SK-N-SH (cell line): ENCODE results near the gene SNED1. TPM values are rescaled to one million over a fixed set of nuclear protein-coding genes. Genes with fewer than 3 reads are reported as not detected.

Source experiments
- CTCF ChIA-PET: fragments of 300-600, 350-600 bp; formaldehyde crosslinking; extraction: SDS; loops from one replicate; lab custom pipeline; 2021; lab: Yijun Ruan, JAX
- POLR2A ChIA-PET: fragments of 350-600 bp; sonication (Branson Sonifier 250); formaldehyde crosslinking; extraction: SDS; loops from one replicate; lab custom pipeline; 2020; ENCODE audit warnings: antibody characterized with exemption, inconsistent platforms; lab: Yijun Ruan, JAX
- DNase-seq: peaks from one replicate; pipeline ENCODE4 v3.0.0; 2012
- H2AFZ ChIP-seq: fragments of 200-600 bp; sonication (generic); 2 replicates; pipeline ENCODE4 v1.8.1; 2016; ENCODE audit warnings: antibody characterized with exemption, mild to moderate bottlenecking, low read depth
- H3F3A ChIP-seq: fragments of 200-600 bp; sonication (generic); replicated peaks from 2 replicates; pipeline ENCODE3; 2016; ENCODE audit warnings: antibody characterized with exemption, mild to moderate bottlenecking; ENCODE audit not compliant: insufficient read depth
- H3K27ac ChIP-seq, 2 experiments: fragments of 200-500 bp in 1 of 2; fragments of 200-600 bp in 1 of 2; sonication (Bioruptor generic) in 1 of 2; sonication (generic), shearing (Covaris generic) in 1 of 2; 2 replicates each; pipeline versions ENCODE4 v1.5.1 to v1.6.1; 2014 to 2016; ENCODE audit warnings: low read depth in 2 of 2, inconsistent platforms in 1 of 2, low read length in 1 of 2, mild to moderate bottlenecking in 1 of 2, mixed read lengths in 1 of 2
- H3K27me3 ChIP-seq: fragments of 200-600 bp; sonication (generic), shearing (Covaris generic); 2 replicates; pipeline ENCODE4 v1.6.1; 2016; ENCODE audit warnings: mixed run types; ENCODE audit not compliant: insufficient read depth
- H3K36me3 ChIP-seq, 2 experiments: fragments of 200-500 bp in 1 of 2; fragments of 200-600 bp in 1 of 2; sonication (Bioruptor generic) in 1 of 2; sonication (generic) in 1 of 2; replicated peaks in 1 of 2; 2 replicates each; pipeline versions ENCODE3 to v1.5.1; 2014 to 2016; ENCODE audit warnings: low read length in 1 of 2, mild to moderate bottlenecking in 1 of 2; ENCODE audit not compliant: insufficient read depth in 2 of 2, control insufficient read depth in 1 of 2
- H3K4me1 ChIP-seq, 2 experiments: fragments of 200-500 bp in 1 of 2; fragments of 200-600 bp in 1 of 2; sonication (Bioruptor generic) in 1 of 2; sonication (generic), shearing (Covaris generic) in 1 of 2; 2 replicates each; pipeline versions ENCODE4 v1.5.1 to v1.6.1; 2014 to 2016; ENCODE audit warnings: low read depth in 1 of 2, low read length in 1 of 2, mixed run types in 1 of 2; ENCODE audit not compliant: insufficient read depth in 2 of 2, control insufficient read depth in 1 of 2
- H3K4me2 ChIP-seq: fragments of 200-600 bp; sonication (generic), shearing (Covaris generic); 2 replicates; pipeline ENCODE4 v1.6.1; 2017; ENCODE audit warnings: mixed run types
- H3K4me3 ChIP-seq, 2 experiments: fragments of 200-500 bp in 1 of 2; fragments of 200-600 bp in 1 of 2; sonication (Bioruptor generic) in 1 of 2; sonication (generic), shearing (Covaris generic) in 1 of 2; 2 replicates each; pipeline versions ENCODE4 v1.5.1 to v1.8.1; 2014 to 2016; ENCODE audit warnings: low read depth in 2 of 2, inconsistent platforms in 1 of 2, low read length in 1 of 2, mild to moderate bottlenecking in 1 of 2, mixed read lengths in 1 of 2, moderate library complexity in 1 of 2
- H3K79me2 ChIP-seq: fragments of 200-600 bp; sonication (generic); 2 replicates; pipeline ENCODE4 v1.8.1; 2017; ENCODE audit warnings: mild to moderate bottlenecking; ENCODE audit not compliant: insufficient read depth
- H3K9ac ChIP-seq: fragments of 200-600 bp; sonication (generic); 2 replicates; pipeline ENCODE4 v1.6.1; 2017; ENCODE audit warnings: mixed run types
- H3K9me2 ChIP-seq: fragments of 200-600 bp; sonication (generic); 2 replicates; pipeline ENCODE4 v1.6.1; 2017; ENCODE audit warnings: mixed run types
- H3K9me3 ChIP-seq: fragments of 200-600 bp; sonication (generic); 2 replicates; pipeline ENCODE4 v1.6.1; 2017; ENCODE audit warnings: mixed run types, mild to moderate bottlenecking, moderate library complexity
- H4K20me1 ChIP-seq: fragments of 200-600 bp; sonication (generic); 2 replicates; pipeline ENCODE4 v1.6.1; 2017; ENCODE audit warnings: mild to moderate bottlenecking, mixed run types; ENCODE audit not compliant: insufficient read depth
- ELF1 ChIP-seq: IDR thresholded peaks from 2 replicates; pipeline ENCODE4 v1.4.0; 2012
- EZH2phosphoT487 ChIP-seq: fragments of 200-600 bp; sonication (generic); IDR thresholded peaks from 2 replicates; pipeline ENCODE4 v1.6.1; 2017; ENCODE audit warnings: low read depth, mixed run types, mild to moderate bottlenecking, antibody characterized with exemption, moderate library complexity, borderline replicate concordance
- FOSL2 ChIP-seq: IDR thresholded peaks from 2 replicates; pipeline ENCODE4 v1.4.0; 2012; ENCODE audit warnings: low read depth, mild to moderate bottlenecking, moderate library complexity, borderline replicate concordance
- FOXM1 ChIP-seq: IDR thresholded peaks from 2 replicates; pipeline ENCODE4 v1.4.0; 2012; ENCODE audit warnings: low read depth, mild to moderate bottlenecking
- GABPA ChIP-seq: IDR thresholded peaks from 2 replicates; pipeline ENCODE4 v1.4.0; 2012; ENCODE audit warnings: low read depth, mild to moderate bottlenecking
- GATA2 ChIP-seq: sonication (generic); formaldehyde crosslinking; IDR thresholded peaks from 2 replicates; pipeline ENCODE4 v1.5.0; 2020; ENCODE audit warnings: mild to moderate bottlenecking, missing genetic modification reagents
- JUND ChIP-seq: IDR thresholded peaks from 2 replicates; pipeline ENCODE4 v1.4.0; 2012
- MEF2A ChIP-seq: IDR thresholded peaks from 2 replicates; pipeline ENCODE4 v1.4.0; 2012; ENCODE audit warnings: low read depth, borderline replicate concordance
- NRF1 ChIP-seq: IDR thresholded peaks from 2 replicates; pipeline ENCODE4 v1.6.1; 2012; ENCODE audit warnings: low read depth, mild to moderate bottlenecking, low read length
- POLR2AphosphoS5 ChIP-seq: IDR thresholded peaks from 2 replicates; pipeline ENCODE4 v1.6.1; 2012; ENCODE audit warnings: low read depth, low read length
- RAD21 ChIP-seq: IDR thresholded peaks from 2 replicates; pipeline ENCODE4 v1.6.1; 2012; ENCODE audit warnings: mild to moderate bottlenecking, low read length
- RXRA ChIP-seq: IDR thresholded peaks from 2 replicates; pipeline ENCODE4 v1.4.0; 2012; ENCODE audit warnings: low read depth, mild to moderate bottlenecking, borderline replicate concordance
- TAF1 ChIP-seq: IDR thresholded peaks from 2 replicates; pipeline ENCODE4 v1.6.1; 2012; ENCODE audit warnings: low read depth, mild to moderate bottlenecking, low read length, moderate library complexity, borderline replicate concordance
- TEAD4 ChIP-seq: IDR thresholded peaks from 2 replicates; pipeline ENCODE4 v1.4.0; 2012; ENCODE audit warnings: mild to moderate bottlenecking, borderline replicate concordance; ENCODE audit not compliant: insufficient read depth
- USF2 ChIP-seq: fragments of 150-350 bp; IDR thresholded peaks from 2 replicates; pipeline ENCODE4 v1.6.1; 2017; ENCODE audit warnings: antibody characterized with exemption, low read length, low read depth, borderline replicate concordance
- YY1 ChIP-seq: IDR thresholded peaks from 2 replicates; pipeline ENCODE4 v1.4.0; 2012; ENCODE audit warnings: low read depth, mild to moderate bottlenecking
- WGBS: methylation state at CpG from one replicate; pipeline ENCODE4 v1.1.6; 2017; ENCODE audit warnings: low lambda C conversion rate; 5-methylcytosine and 5-hydroxymethylcytosine counted together
- polyA plus RNA-seq, 3 experiments: library from polyadenylated mRNA; depleted of rRNA; stranded (reverse); fragments of >200 nt; gene quantifications; 2 replicates each; pipeline ENCODE4 v1.2.3, GENCODE V29; 2012
- TF ChIP-seq, protein P1 (sequence below): IDR thresholded peaks from 2 replicates; pipeline ENCODE4 v1.4.0; 2012; ENCODE audit warnings: low read depth, borderline replicate concordance
- TF ChIP-seq, protein P2 (sequence below): fragments of 150-350 bp; IDR thresholded peaks from 2 replicates; pipeline ENCODE4 v1.6.1; 2016; ENCODE audit warnings: mild to moderate bottlenecking, low read depth, low read length
- TF ChIP-seq, protein P3 (sequence below): fragments of 200-600 bp; sonication (generic); IDR thresholded peaks from 2 replicates; pipeline ENCODE4 v1.6.1; 2017; ENCODE audit warnings: antibody characterized with exemption, mild to moderate bottlenecking, moderate library complexity

Gene SNED1
- polyA plus RNA-seq, 1 of the 3 experiments (the other 2 are of a cell fraction), result 0.03 TPM

DNA sequence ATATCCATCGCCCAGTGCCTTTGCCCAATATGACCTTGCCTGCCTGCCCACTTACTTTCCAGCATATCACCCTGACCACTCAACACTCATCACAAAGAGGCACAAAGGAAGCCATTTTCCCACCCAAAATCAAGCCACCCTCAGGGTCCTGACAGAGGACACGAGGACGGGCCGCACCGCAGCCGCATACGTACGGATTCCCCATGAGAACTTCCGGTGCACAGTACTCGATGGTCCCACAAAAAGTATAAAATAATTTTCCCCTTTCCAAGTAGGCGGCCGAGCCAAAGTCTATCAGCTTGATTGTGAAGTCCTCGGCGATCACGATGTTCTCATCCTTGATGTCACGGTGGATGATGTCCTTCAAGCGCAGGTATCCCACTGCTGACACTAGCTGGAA lies 113.6 kb downstream of the SNED1 start (continued):
- TF ChIP-seq, protein P1, sequence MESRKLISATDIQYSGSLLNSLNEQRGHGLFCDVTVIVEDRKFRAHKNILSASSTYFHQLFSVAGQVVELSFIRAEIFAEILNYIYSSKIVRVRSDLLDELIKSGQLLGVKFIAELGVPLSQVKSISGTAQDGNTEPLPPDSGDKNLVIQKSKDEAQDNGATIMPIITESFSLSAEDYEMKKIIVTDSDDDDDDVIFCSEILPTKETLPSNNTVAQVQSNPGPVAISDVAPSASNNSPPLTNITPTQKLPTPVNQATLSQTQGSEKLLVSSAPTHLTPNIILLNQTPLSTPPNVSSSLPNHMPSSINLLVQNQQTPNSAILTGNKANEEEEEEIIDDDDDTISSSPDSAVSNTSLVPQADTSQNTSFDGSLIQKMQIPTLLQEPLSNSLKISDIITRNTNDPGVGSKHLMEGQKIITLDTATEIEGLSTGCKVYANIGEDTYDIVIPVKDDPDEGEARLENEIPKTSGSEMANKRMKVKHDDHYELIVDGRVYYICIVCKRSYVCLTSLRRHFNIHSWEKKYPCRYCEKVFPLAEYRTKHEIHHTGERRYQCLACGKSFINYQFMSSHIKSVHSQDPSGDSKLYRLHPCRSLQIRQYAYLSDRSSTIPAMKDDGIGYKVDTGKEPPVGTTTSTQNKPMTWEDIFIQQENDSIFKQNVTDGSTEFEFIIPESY, result no peak
- no peak for TF ChIP-seq GATA2 (CRISPR knock-in tag)
- TF ChIP-seq RAD21, result no peak
- TF ChIP-seq RXRA, result no peak
- no peak for TF ChIP-seq FOXM1
- TF ChIP-seq ELF1, result no peak

DNA sequence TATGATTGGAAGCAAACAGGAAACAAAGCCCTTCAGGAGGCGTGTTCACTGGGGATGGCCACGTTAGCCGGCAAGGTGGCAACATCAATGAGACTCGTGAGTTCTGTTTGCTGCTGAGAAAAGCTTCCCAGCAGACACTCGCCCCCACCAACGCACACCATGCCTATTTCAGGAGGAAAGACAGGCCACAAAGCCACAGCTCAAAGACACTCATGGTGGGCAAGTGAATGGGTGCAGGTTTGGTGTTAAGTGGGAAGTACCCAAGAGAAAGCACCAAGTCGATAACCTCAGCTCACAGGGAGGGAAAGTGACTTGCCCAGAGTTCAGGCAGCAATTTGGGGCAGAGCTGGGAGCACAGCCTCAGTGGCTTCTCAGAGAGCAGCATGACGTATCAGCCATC lies 114.2 kb downstream of the SNED1 start:
- Histone ChIP-seq H3K4me2 (no peak overlapping the region), H3K79me2 (no peaks in the 10 kb centered on the region), H2AFZ (no peak overlapping the region), H4K20me1 (no peaks in the 10 kb centered on the region), H3K9me2 (no peaks in the 10 kb centered on the region), H3K4me3 (no peak overlapping the region), H3F3A (no peaks in the 10 kb centered on the region), H3K9ac (no peak overlapping the region), H3K36me3 (peaks cover 0 to 16% of the 10 kb centered on the region in 2 experiments), H3K27ac (no peak overlapping the region), H3K27me3 (no peaks in the 10 kb centered on the region), H3K4me1 (no peaks in the 10 kb centered on the region), H3K9me3 (no peaks in the 10 kb centered on the region)
- TF ChIP-seq YY1 (no peak), RAD21 (no peak), TAF1 (no peak), TEAD4 (no peak), USF2 (no peak), FOSL2 (no peak), MEF2A (no peak), POLR2AphosphoS5 (no peak), GATA2 (CRISPR knock-in tag) (no peak), JUND (no peak), EZH2phosphoT487 (no peak), ELF1 (no peak), NRF1 (no peak), GABPA (no peak)
- TF ChIP-seq, protein P2, sequence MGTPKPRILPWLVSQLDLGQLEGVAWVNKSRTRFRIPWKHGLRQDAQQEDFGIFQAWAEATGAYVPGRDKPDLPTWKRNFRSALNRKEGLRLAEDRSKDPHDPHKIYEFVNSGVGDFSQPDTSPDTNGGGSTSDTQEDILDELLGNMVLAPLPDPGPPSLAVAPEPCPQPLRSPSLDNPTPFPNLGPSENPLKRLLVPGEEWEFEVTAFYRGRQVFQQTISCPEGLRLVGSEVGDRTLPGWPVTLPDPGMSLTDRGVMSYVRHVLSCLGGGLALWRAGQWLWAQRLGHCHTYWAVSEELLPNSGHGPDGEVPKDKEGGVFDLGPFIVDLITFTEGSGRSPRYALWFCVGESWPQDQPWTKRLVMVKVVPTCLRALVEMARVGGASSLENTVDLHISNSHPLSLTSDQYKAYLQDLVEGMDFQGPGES, result no peak
- TF ChIP-seq, protein P3, sequence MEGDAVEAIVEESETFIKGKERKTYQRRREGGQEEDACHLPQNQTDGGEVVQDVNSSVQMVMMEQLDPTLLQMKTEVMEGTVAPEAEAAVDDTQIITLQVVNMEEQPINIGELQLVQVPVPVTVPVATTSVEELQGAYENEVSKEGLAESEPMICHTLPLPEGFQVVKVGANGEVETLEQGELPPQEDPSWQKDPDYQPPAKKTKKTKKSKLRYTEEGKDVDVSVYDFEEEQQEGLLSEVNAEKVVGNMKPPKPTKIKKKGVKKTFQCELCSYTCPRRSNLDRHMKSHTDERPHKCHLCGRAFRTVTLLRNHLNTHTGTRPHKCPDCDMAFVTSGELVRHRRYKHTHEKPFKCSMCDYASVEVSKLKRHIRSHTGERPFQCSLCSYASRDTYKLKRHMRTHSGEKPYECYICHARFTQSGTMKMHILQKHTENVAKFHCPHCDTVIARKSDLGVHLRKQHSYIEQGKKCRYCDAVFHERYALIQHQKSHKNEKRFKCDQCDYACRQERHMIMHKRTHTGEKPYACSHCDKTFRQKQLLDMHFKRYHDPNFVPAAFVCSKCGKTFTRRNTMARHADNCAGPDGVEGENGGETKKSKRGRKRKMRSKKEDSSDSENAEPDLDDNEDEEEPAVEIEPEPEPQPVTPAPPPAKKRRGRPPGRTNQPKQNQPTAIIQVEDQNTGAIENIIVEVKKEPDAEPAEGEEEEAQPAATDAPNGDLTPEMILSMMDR, result no peak
- TF ChIP-seq, protein P1, result no peak
- DNase-seq, result no peak
- 82% methylated on average over 7 of the region's 8 CpGs for WGBS
- CTCF ChIA-PET, result no interaction called here
- POLR2A ChIA-PET, result no interaction called here
